ENCODE results near the gene CRTC2.
"Not testable (repeated sequence)": the region's sequence is repeated elsewhere in the genome, so short reads cannot be mapped to it uniquely, and the experiment has no call there.

Gene CRTC2

DNA sequence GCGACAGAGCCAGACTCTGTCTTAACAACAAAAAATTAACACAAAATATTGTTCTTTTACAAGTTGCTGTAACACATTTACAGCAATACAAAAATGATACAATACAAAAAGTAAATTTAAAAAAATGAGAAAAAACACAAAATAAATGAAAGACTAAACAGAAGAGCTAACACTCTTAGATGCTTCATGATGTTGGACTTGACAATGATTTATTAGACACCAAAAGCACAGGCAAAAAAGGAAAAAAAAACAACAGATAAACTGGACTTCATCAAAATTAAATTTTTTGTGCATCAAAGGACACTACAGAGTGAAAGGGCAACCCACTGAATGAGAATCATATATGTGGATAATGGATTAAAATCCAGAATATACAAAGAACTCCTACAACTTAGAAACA, 52.0 kb downstream of the CRTC2 start:
- no peak overlapping the region for H3K4me3 ChIP-seq (ENCODE audit: control insufficient read depth, low read depth, low read length)
- TF ChIP-seq, protein P1, sequence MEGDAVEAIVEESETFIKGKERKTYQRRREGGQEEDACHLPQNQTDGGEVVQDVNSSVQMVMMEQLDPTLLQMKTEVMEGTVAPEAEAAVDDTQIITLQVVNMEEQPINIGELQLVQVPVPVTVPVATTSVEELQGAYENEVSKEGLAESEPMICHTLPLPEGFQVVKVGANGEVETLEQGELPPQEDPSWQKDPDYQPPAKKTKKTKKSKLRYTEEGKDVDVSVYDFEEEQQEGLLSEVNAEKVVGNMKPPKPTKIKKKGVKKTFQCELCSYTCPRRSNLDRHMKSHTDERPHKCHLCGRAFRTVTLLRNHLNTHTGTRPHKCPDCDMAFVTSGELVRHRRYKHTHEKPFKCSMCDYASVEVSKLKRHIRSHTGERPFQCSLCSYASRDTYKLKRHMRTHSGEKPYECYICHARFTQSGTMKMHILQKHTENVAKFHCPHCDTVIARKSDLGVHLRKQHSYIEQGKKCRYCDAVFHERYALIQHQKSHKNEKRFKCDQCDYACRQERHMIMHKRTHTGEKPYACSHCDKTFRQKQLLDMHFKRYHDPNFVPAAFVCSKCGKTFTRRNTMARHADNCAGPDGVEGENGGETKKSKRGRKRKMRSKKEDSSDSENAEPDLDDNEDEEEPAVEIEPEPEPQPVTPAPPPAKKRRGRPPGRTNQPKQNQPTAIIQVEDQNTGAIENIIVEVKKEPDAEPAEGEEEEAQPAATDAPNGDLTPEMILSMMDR (IDR thresholded peaks at IDR 0.05; ENCODE audit: control insufficient read depth, insufficient read depth, low read depth, low read length, missing control alignments): no peak
- no peak for DNase-seq (ENCODE audit: low read depth)

DNA sequence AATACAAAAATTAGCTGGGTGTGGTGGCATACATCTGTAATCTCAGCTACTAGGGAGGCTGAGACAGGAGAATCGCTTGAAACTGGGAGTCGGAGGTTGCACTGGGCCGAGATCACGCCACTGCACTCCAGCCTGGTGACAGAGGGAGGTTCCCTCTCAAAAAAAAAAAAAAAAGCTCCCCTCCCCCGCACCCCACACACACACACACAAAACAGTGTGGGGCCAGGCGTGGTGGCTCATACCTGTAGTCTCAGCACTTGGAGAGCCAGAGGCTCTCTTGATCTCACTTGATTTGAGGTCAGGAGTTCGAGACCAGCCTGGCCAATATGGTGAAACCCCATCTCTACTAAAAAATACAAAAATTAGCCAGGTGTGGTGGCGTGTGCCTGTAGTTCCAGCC, 52.5 kb downstream of the CRTC2 start:
- DNase-seq (ENCODE audit: low read depth); H3K4me3 ChIP-seq (ENCODE audit: control insufficient read depth, low read depth, low read length): not testable (repeated sequence)

DNA sequence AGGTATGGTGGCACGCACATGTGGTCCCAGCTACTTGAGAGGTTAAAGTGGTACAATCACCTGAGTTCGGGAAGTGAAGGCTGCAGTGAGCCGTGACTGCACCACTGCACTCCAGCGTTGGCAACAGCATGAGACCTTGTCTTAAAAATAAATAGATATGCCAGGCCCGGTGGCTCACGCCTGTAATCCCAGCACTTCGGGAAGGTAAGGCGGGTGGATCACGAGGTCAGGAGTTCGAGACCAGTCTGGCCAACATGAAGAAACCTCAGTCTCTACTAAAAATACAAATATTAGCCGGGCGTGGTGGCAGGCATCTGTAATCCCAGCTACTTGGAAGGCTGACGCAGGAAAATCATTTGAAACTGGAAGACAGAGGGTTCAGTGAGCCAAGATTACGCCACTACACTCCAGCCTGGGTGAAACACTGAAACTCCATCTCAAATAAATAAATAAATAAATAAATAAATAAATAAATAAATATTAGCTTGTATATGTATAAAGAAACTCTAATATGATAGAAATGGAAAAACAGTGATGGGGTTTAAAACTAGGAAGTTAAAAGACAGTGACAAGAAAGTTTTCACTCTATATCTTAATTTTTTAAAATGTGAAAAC, 54.5 kb downstream of the CRTC2 start:
- no peak for DNase-seq (ENCODE audit: low read depth)
- TF ChIP-seq, protein P1 (IDR thresholded peaks at IDR 0.05; ENCODE audit: control insufficient read depth, insufficient read depth, low read depth, low read length, missing control alignments): no peak
- no peak overlapping the region for H3K4me3 ChIP-seq (ENCODE audit: control insufficient read depth, low read depth, low read length)

DNA sequence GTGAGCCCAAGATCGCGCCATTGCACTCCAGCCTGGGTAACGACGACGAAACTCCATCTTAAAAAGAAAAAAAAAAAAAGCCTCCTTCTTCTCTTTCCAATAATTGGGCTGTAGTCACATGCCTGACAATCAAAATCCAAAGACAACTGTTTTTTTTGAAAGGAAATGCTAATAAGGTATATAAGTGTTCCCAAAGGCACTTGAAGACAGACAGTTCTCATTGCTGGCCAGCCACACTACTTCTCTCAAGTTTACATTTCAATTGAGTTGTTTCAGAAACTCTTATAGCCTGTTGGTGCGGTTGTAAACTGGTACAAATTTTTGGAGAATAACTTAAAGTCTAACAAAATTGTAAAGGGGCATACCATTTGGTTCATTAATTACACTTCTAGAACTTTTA, 58.9 kb downstream of the CRTC2 start:
- DNase-seq (ENCODE audit: low read depth): no peak
- TF ChIP-seq, protein P1 (IDR thresholded peaks at IDR 0.05; ENCODE audit: control insufficient read depth, insufficient read depth, low read depth, low read length, missing control alignments): no peak
- no peak overlapping the region for H3K4me3 ChIP-seq (ENCODE audit: control insufficient read depth, low read depth, low read length)

All from AG09309 (cell line).